ENCODE data around the gene WDR75.

The WDR75 gene

DNA sequence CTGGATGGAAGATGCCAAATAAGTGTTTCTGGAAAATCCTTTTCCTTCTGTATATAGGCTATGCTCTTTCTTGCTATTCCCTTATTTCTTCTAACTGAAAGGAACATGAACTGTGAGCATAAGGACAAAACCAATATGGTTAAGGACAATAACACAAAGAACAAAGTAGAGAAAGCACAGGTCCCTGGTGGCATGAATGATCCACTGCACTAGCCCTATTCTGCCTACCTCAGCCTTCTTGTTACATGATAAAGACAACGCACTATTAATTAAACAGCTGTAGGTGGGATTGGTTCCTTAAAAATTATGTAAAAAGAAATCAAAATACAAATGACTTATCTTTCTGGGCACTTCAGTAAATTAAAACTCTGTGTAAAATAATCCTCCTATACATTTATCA, 1.9 kb upstream of the WDR75 start:
- Histone ChIP-seq H3K4me1 (ENCODE audit: control extremely low read depth in 1 of 4, control insufficient read depth in 4 of 4, insufficient read depth in 4 of 4, low read length in 3 of 4) (peaks cover 5 to 30% (median 19%) of the 10 kb centered on the region in 4 experiments), H3K27ac (ENCODE audit: insufficient read depth in 1 of 2, low read depth in 1 of 2, low read length in 2 of 2, poor library complexity in 1 of 2, severe bottlenecking in 2 of 2) (no peak overlapping the region), H3K36me3 (ENCODE audit: control insufficient read depth in 4 of 4, insufficient read depth in 4 of 4, low read length in 3 of 4) (peaks cover 0 to 9% (median 0%) of the 10 kb centered on the region in 4 experiments), H3K4me3 (ENCODE audit: control insufficient read depth in 1 of 7, extremely low read depth in 1 of 7, insufficient read depth in 4 of 7, low read depth in 2 of 7, low read length in 6 of 7) (no peak overlapping the region), H3K27me3 (replicated peaks in 2 of 5; ENCODE audit: control insufficient read depth in 4 of 5, insufficient read depth in 5 of 5, low read length in 4 of 5) (no peaks in the 10 kb centered on the region), H3K9me3 (ENCODE audit: control extremely low read depth in 1 of 5, control insufficient read depth in 4 of 5, insufficient read depth in 2 of 5, low read depth in 1 of 5, low read length in 4 of 5) (no peaks in the 10 kb centered on the region)
- no CpG with 5 or more reads among the region's 1 CpG for WGBS (ENCODE audit: insufficient coverage)
- peak in 2 of 3 donors; percentile 29 to 38 for DNase-seq
- ChIA-PET CTCF (no interaction called here), POLR2A (no interaction called here)

DNA sequence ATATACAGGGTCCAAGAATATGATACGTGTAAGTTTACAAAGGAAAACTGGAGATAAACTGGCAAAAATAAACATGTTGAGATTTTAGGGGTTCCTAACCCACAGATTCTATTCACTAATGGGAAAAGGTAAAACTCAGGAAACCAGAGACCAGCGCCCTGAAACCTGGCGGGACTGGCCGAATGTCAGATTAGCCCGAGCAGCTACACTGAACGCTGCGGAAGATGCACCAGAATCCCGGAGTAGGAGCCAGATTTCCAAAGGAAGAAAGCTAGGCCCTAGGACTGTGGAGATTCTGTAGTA, 679 bp upstream of the WDR75 start:
- 0% methylated on average over 7 of the region's 8 CpGs for WGBS (ENCODE audit: insufficient coverage)
- Histone ChIP-seq H3K27me3 (replicated peaks in 2 of 5; ENCODE audit: control insufficient read depth in 4 of 5, insufficient read depth in 5 of 5, low read length in 4 of 5) (no peaks in the 10 kb centered on the region), H3K4me1 (ENCODE audit: control extremely low read depth in 1 of 4, control insufficient read depth in 4 of 4, insufficient read depth in 4 of 4, low read length in 3 of 4) (peaks cover 5 to 33% (median 19%) of the 10 kb centered on the region in 4 experiments), H3K4me3 (ENCODE audit: control insufficient read depth in 1 of 7, extremely low read depth in 1 of 7, insufficient read depth in 4 of 7, low read depth in 2 of 7, low read length in 6 of 7) (peak overlapping the region; percentile 73 to 99 (median 93)), H3K9me3 (ENCODE audit: control extremely low read depth in 1 of 5, control insufficient read depth in 4 of 5, insufficient read depth in 2 of 5, low read depth in 1 of 5, low read length in 4 of 5) (no peaks in the 10 kb centered on the region), H3K27ac (ENCODE audit: insufficient read depth in 1 of 2, low read depth in 1 of 2, low read length in 2 of 2, poor library complexity in 1 of 2, severe bottlenecking in 2 of 2) (peak overlapping the region; percentile 92 to 95), H3K36me3 (ENCODE audit: control insufficient read depth in 4 of 4, insufficient read depth in 4 of 4, low read length in 3 of 4) (peaks cover 0 to 17% (median 2%) of the 10 kb centered on the region in 4 experiments)
- ChIA-PET CTCF (no interaction called here), POLR2A (no interaction called here)
- DNase-seq, result no peak

DNA sequence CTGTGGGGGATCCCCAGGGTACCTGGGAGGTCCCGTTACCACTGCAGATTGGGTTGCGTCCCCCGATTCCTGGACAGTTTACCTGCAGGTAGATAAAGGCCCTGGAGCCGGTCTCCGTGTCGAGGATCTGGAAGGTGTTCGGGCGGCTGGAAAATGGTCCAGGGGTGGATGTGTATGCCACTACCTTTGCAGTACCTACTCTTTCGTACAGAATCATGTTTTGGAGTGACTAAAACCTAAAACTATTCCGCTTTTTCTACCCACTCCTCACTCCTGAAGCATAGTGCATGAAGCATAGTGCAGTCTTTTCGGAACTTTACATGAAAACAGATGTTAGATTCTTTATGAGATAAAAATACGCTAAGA, 418 bp downstream of the WDR75 start:
- 0% methylated on average over 2 of the region's 12 CpGs for WGBS (ENCODE audit: insufficient coverage)
- Histone ChIP-seq H3K9me3 (ENCODE audit: control extremely low read depth in 1 of 5, control insufficient read depth in 4 of 5, insufficient read depth in 2 of 5, low read depth in 1 of 5, low read length in 4 of 5) (no peaks in the 10 kb centered on the region), H3K4me1 (ENCODE audit: control extremely low read depth in 1 of 4, control insufficient read depth in 4 of 4, insufficient read depth in 4 of 4, low read length in 3 of 4) (peaks cover 5 to 33% (median 19%) of the 10 kb centered on the region in 4 experiments), H3K27me3 (replicated peaks in 2 of 5; ENCODE audit: control insufficient read depth in 4 of 5, insufficient read depth in 5 of 5, low read length in 4 of 5) (no peaks in the 10 kb centered on the region), H3K27ac (ENCODE audit: insufficient read depth in 1 of 2, low read depth in 1 of 2, low read length in 2 of 2, poor library complexity in 1 of 2, severe bottlenecking in 2 of 2) (peak overlapping the region; percentile 92 to 95), H3K4me3 (ENCODE audit: control insufficient read depth in 1 of 7, extremely low read depth in 1 of 7, insufficient read depth in 4 of 7, low read depth in 2 of 7, low read length in 6 of 7) (peak overlapping the region; percentile 73 to 99 (median 93)), H3K36me3 (ENCODE audit: control insufficient read depth in 4 of 4, insufficient read depth in 4 of 4, low read length in 3 of 4) (peaks cover 0 to 21% (median 8%) of the 10 kb centered on the region in 4 experiments)
- peak in 1 of 3 donors; percentile 14 for DNase-seq
- ChIA-PET CTCF (interaction anchor here (1.2 kb wide), 1 partner anchor 26 kb away, joined by 4 read pairs; no protein-coding TSS in a partner anchor), POLR2A (no interaction called here)

DNA sequence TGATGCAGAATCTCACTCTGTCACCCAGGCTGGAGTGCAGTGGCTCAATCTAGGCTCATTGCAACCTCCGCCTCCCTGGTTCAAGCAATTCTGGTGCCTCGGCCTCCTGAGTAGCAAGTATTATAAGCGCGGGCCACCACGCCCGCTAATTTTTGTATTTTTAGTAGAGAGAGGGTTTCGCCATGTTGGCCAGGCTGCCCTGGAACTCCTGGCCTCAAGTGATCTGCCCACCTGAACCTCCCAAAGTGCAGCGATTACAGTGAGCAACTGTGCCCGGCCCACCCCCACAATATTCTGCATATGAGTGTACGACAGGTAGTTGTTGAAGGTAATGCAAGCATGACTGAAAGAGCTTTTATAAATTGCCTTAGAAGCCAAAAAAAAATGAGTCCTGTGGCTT, 1.2 kb downstream of the WDR75 start:
- 100% methylated on average over 3 of the region's 10 CpGs for whole genome bisulfite sequencing (ENCODE audit: insufficient coverage)
- ChIA-PET CTCF (interaction anchor here (1.2 kb wide), 1 partner anchor 25 kb away, joined by 4 read pairs; no protein-coding TSS in a partner anchor), POLR2A (interaction anchor here (0.6 kb wide), 1 partner anchor 9 kb away, joined by 3 read pairs; no protein-coding TSS in a partner anchor)
- no peak for DNase-seq
- H3K4me1 ChIP-seq (ENCODE audit: control extremely low read depth in 1 of 4, control insufficient read depth in 4 of 4, insufficient read depth in 4 of 4, low read length in 3 of 4), result peaks cover 5 to 33% (median 19%) of the 10 kb centered on the region in 4 experiments
- no peaks in the 10 kb centered on the region for H3K27me3 ChIP-seq (replicated peaks in 2 of 5; ENCODE audit: control insufficient read depth in 4 of 5, insufficient read depth in 5 of 5, low read length in 4 of 5)
- no peak overlapping the region for H3K27ac ChIP-seq (ENCODE audit: insufficient read depth in 1 of 2, low read depth in 1 of 2, low read length in 2 of 2, poor library complexity in 1 of 2, severe bottlenecking in 2 of 2)
- H3K4me3 ChIP-seq (ENCODE audit: control insufficient read depth in 1 of 7, extremely low read depth in 1 of 7, insufficient read depth in 4 of 7, low read depth in 2 of 7, low read length in 6 of 7), result peak overlapping the region in 5 of 7 experiments; percentile 89 to 99 (median 93)
- H3K36me3 ChIP-seq (ENCODE audit: control insufficient read depth in 4 of 4, insufficient read depth in 4 of 4, low read length in 3 of 4), result peaks cover 2 to 27% (median 13%) of the 10 kb centered on the region in 4 experiments
- no peaks in the 10 kb centered on the region for H3K9me3 ChIP-seq (ENCODE audit: control extremely low read depth in 1 of 5, control insufficient read depth in 4 of 5, insufficient read depth in 2 of 5, low read depth in 1 of 5, low read length in 4 of 5)

DNA sequence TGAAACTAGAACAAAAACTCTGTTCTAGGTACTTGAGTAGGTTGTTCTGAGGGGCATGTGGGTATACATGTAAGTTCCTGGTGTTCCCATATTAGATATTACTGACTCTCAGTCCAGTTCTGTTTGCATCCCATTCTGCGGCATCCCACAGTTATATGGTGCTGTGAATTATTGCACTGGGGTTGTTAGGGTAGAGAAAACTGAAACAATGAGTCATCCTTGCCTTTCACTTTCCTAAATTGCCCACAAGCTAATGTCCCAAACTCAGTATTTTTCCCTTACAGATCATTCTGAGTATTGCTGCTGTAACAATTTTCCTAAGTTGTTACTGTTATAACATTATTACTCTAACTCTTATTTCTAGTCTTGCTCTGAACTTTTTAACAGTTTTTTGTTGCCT, 3.0 kb downstream of the WDR75 start:
- POLR2A ChIA-PET, result no interaction called here
- no CpG with 5 or more reads among the region's 1 CpG for WGBS (ENCODE audit: insufficient coverage)
- peaks cover 5 to 33% (median 19%) of the 10 kb centered on the region in 4 experiments for H3K4me1 ChIP-seq (ENCODE audit: control extremely low read depth in 1 of 4, control insufficient read depth in 4 of 4, insufficient read depth in 4 of 4, low read length in 3 of 4)
- CTCF ChIA-PET, result interaction anchor here (1.1 to 1.7 kb wide), 2 partner anchors 16 to 223 kb away, joined by 3 to 4 read pairs; no protein-coding TSS in a partner anchor
- no peaks in the 10 kb centered on the region for H3K9me3 ChIP-seq (ENCODE audit: control extremely low read depth in 1 of 5, control insufficient read depth in 4 of 5, insufficient read depth in 2 of 5, low read depth in 1 of 5, low read length in 4 of 5)
- H3K27ac ChIP-seq (ENCODE audit: insufficient read depth in 1 of 2, low read depth in 1 of 2, low read length in 2 of 2, poor library complexity in 1 of 2, severe bottlenecking in 2 of 2), result no peak overlapping the region
- H3K27me3 ChIP-seq (replicated peaks in 2 of 5; ENCODE audit: control insufficient read depth in 4 of 5, insufficient read depth in 5 of 5, low read length in 4 of 5), result no peaks in the 10 kb centered on the region
- DNase-seq, result peak in 2 of 3 donors; percentile 18 to 24
- H3K36me3 ChIP-seq (ENCODE audit: control insufficient read depth in 4 of 4, insufficient read depth in 4 of 4, low read length in 3 of 4), result peaks cover 13 to 45% (median 26%) of the 10 kb centered on the region in 4 experiments
- no peak overlapping the region for H3K4me3 ChIP-seq (ENCODE audit: control insufficient read depth in 1 of 7, extremely low read depth in 1 of 7, insufficient read depth in 4 of 7, low read depth in 2 of 7, low read length in 6 of 7)

DNA sequence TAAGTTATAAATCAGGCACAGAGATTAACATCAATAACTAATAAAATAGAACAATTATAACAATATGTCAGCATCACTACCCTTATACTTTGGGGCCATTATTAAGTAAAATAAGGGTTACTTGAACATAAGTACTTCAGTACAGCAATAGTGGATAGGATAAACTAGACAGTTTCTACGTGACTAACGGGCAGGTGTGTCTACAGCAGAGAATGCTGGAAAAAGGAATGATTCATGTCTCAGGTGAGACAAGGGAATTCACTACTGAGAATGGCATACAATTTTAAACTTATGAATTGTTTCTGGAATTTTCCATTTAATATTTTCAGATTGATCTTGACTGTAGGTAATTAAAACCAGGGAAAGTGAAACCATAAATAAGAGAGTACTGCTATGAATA, 5.5 kb downstream of the WDR75 start:
- CTCF ChIA-PET, result interaction anchor here (0.8 to 1.8 kb wide), 3 partner anchors 13 to 171 kb away, joined by 3 to 7 read pairs (median 3); no protein-coding TSS in a partner anchor
- no peaks in the 10 kb centered on the region for H3K9me3 ChIP-seq (ENCODE audit: control extremely low read depth in 1 of 5, control insufficient read depth in 4 of 5, insufficient read depth in 2 of 5, low read depth in 1 of 5, low read length in 4 of 5)
- WGBS (ENCODE audit: insufficient coverage), result 80% methylated on average over 2 of the region's 2 CpGs

DNA sequence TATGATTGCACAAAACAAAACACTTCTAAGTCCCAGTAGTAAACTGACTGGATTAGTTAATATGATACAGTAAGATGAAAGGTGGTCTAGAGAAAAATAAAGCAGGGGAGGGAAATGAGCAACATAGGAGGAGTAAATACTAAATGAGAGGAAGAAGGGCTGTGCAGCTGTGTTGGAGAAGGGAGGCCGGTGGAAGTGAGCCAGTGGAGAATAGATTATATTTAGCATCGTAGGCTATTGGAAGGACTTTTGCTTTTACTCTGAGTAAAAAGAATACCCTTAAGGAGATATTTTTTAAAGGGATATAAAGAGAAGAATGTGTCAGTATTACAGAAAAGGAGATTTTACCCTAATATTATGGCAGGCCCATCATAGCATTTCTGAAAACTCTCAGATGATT, 12.7 kb downstream of the WDR75 start:
- no peaks in the 10 kb centered on the region for H3K4me1 ChIP-seq (ENCODE audit: control extremely low read depth in 1 of 4, control insufficient read depth in 4 of 4, insufficient read depth in 4 of 4, low read length in 3 of 4)
- WGBS (ENCODE audit: insufficient coverage), result 100% methylated on average over 2 of the region's 2 CpGs
- no peak overlapping the region for H3K27ac ChIP-seq (ENCODE audit: insufficient read depth in 1 of 2, low read depth in 1 of 2, low read length in 2 of 2, poor library complexity in 1 of 2, severe bottlenecking in 2 of 2)
- H3K4me3 ChIP-seq (ENCODE audit: control insufficient read depth in 1 of 7, extremely low read depth in 1 of 7, insufficient read depth in 4 of 7, low read depth in 2 of 7, low read length in 6 of 7), result no peak overlapping the region
- no peaks in the 10 kb centered on the region for H3K9me3 ChIP-seq (ENCODE audit: control extremely low read depth in 1 of 5, control insufficient read depth in 4 of 5, insufficient read depth in 2 of 5, low read depth in 1 of 5, low read length in 4 of 5)
- no peak for DNase-seq
- H3K27me3 ChIP-seq (replicated peaks in 2 of 5; ENCODE audit: control insufficient read depth in 4 of 5, insufficient read depth in 5 of 5, low read length in 4 of 5), result no peaks in the 10 kb centered on the region
- H3K36me3 ChIP-seq (ENCODE audit: control insufficient read depth in 4 of 4, insufficient read depth in 4 of 4, low read length in 3 of 4), result peaks cover 23 to 82% (median 55%) of the 10 kb centered on the region in 4 experiments
- ChIA-PET POLR2A (no interaction called here), CTCF (interaction anchor here (1.3 to 1.4 kb wide), 2 partner anchors 9 to 13 kb away, joined by 4 read pairs; no protein-coding TSS in a partner anchor)

More for the DNA sequence above, 5.5 kb downstream of the WDR75 start:
- DNase-seq, result no peak
- Histone ChIP-seq H3K27me3 (replicated peaks in 2 of 5; ENCODE audit: control insufficient read depth in 4 of 5, insufficient read depth in 5 of 5, low read length in 4 of 5) (no peaks in the 10 kb centered on the region), H3K4me1 (ENCODE audit: control extremely low read depth in 1 of 4, control insufficient read depth in 4 of 4, insufficient read depth in 4 of 4, low read length in 3 of 4) (peaks cover 4 to 26% (median 14%) of the 10 kb centered on the region in 4 experiments), H3K36me3 (ENCODE audit: control insufficient read depth in 4 of 4, insufficient read depth in 4 of 4, low read length in 3 of 4) (peaks cover 23 to 59% (median 40%) of the 10 kb centered on the region in 4 experiments), H3K27ac (ENCODE audit: insufficient read depth in 1 of 2, low read depth in 1 of 2, low read length in 2 of 2, poor library complexity in 1 of 2, severe bottlenecking in 2 of 2) (no peak overlapping the region), H3K4me3 (ENCODE audit: control insufficient read depth in 1 of 7, extremely low read depth in 1 of 7, insufficient read depth in 4 of 7, low read depth in 2 of 7, low read length in 6 of 7) (no peak overlapping the region)
- POLR2A ChIA-PET, result no interaction called here

All from common myeloid progenitor, CD34-positive (primary cell).